HCT116 (cell line): ENCODE results near the gene SPSB4. TPM values are rescaled to one million over a fixed set of nuclear protein-coding genes. Genes with fewer than 3 reads are reported as not detected.

ENCODE experiments used
- ATAC-seq: fragments of 200-7000 bp; cut with Tn5 transposase; 2 replicates; pipeline ENCODE4 v1.9.1; 2020; ENCODE audit warnings: mild to moderate bottlenecking, moderate library complexity
- BruUV-seq: library from RNA; stranded (reverse); fragments of 400-500 nt; replicated peaks from 2 replicates; lab custom pipeline; 2021; lab: Mats Ljungman, UMichigan
- CTCF ChIA-PET: fragments of 300-600 bp; sonication (Branson Sonifier 250); formaldehyde crosslinking; loops from one replicate; lab custom pipeline; 2021; ENCODE audit warnings: antibody characterized with exemption; lab: Charles Lee
- POLR2A ChIA-PET: fragments of 300-600, 350-600 bp; sonication (Branson Sonifier 250); formaldehyde crosslinking; loops from one replicate; lab custom pipeline; 2021; ENCODE audit warnings: antibody characterized with exemption; lab: Charles Lee
- RAD21 ChIA-PET, 2 experiments: fragments of 300-600 bp; sonication (Branson Sonifier 250); formaldehyde crosslinking; loops; one replicate each; lab custom pipeline; 2023; ENCODE audit warnings: low total read pairs in 2 of 2; ENCODE audit not compliant: uncharacterized antibody in 2 of 2, unreplicated experiment in 2 of 2, low non-redundant PET in 1 of 2; lab: Charles Lee
- DNase-seq: peaks from one replicate; pipeline ENCODE4 v3.0.0-alpha.2; 2010; ENCODE audit warnings: low read depth, low spot score
- H2AFZ ChIP-seq: fragments of 200-600 bp; shearing (Covaris generic), sonication (generic); 2 replicates; pipeline ENCODE4 v1.6.1; 2017; ENCODE audit warnings: low read depth, mixed run types, mixed read lengths, antibody characterized with exemption, low read length; ENCODE audit not compliant: poor library complexity, severe bottlenecking
- H3K27ac ChIP-seq: 2 replicates; pipeline ENCODE4 v1.5.1; 2012; ENCODE audit warnings: low read depth, low read length
- H3K27me3 ChIP-seq: fragments of 200-600 bp; sonication (generic); 2 replicates; pipeline ENCODE4 v1.6.1; 2016; ENCODE audit warnings: mixed run types, low read length, mixed read lengths; ENCODE audit not compliant: insufficient read depth
- H3K36me3 ChIP-seq, 2 experiments: fragments of 200-500 bp in 1 of 2; fragments of 200-600 bp in 1 of 2; sonication (Bioruptor generic) in 1 of 2; sonication (generic) in 1 of 2; 2 replicates each; pipeline versions ENCODE4 v1.5.1 to v1.6.1; 2014 to 2016; ENCODE audit warnings: low read length in 2 of 2, inconsistent platforms in 1 of 2, mixed read lengths in 1 of 2, mixed run types in 1 of 2; ENCODE audit not compliant: insufficient read depth in 2 of 2, control insufficient read depth in 1 of 2
- H3K4me1 ChIP-seq, 2 experiments: fragments of 200-600 bp in 1 of 2; sonication (generic) in 1 of 2; 2 replicates each; pipeline versions ENCODE4 v1.5.1 to v1.6.1; 2012 to 2017; ENCODE audit warnings: low read length in 2 of 2, inconsistent platforms in 1 of 2, mild to moderate bottlenecking in 1 of 2, mixed read lengths in 1 of 2, mixed run types in 1 of 2, moderate library complexity in 1 of 2; ENCODE audit not compliant: insufficient read depth in 2 of 2, control insufficient read depth in 1 of 2
- H3K4me2 ChIP-seq: fragments of 200-600 bp; sonication (generic); 2 replicates; pipeline ENCODE4 v1.6.1; 2017; ENCODE audit warnings: mixed run types, low read length, mixed read lengths
- H3K4me3 ChIP-seq, 2 experiments: fragments of 200-600 bp in 1 of 2; sonication (generic) in 1 of 2; replicated peaks in 1 of 2; 2 replicates each; pipeline ENCODE4 v1.5.1; 2011 to 2016; ENCODE audit warnings: low read length in 2 of 2, control low read depth in 1 of 2, low read depth in 1 of 2, mild to moderate bottlenecking in 1 of 2, mixed read lengths in 1 of 2, mixed run types in 1 of 2
- H3K79me2 ChIP-seq: fragments of 200-600 bp; sonication (generic); 2 replicates; pipeline ENCODE4 v1.6.1; 2017; ENCODE audit warnings: mild to moderate bottlenecking, mixed run types, low read length, moderate library complexity, mixed read lengths; ENCODE audit not compliant: insufficient read depth
- H3K9ac ChIP-seq: fragments of 200-600 bp; sonication (generic); 2 replicates; pipeline ENCODE4 v1.6.1; 2016; ENCODE audit warnings: low read length, mixed read lengths
- H3K9me2 ChIP-seq: fragments of 200-600 bp; sonication (generic), shearing (Covaris generic); 2 replicates; pipeline ENCODE4 v1.6.1; 2017; ENCODE audit warnings: mixed run types, mild to moderate bottlenecking, moderate library complexity; ENCODE audit not compliant: insufficient read depth
- H3K9me3 ChIP-seq, 2 experiments: fragments of 200-500 bp in 1 of 2; fragments of 200-600 bp in 1 of 2; sonication (Bioruptor generic) in 1 of 2; sonication (generic) in 1 of 2; 2 replicates each; pipeline ENCODE4 v1.6.1; 2014 to 2017; ENCODE audit warnings: low read length in 2 of 2, mixed read lengths in 2 of 2, inconsistent platforms in 1 of 2, low read depth in 1 of 2, mild to moderate bottlenecking in 1 of 2, mixed run types in 1 of 2, moderate library complexity in 1 of 2; ENCODE audit not compliant: control insufficient read depth in 1 of 2, insufficient read depth in 1 of 2
- H4K20me1 ChIP-seq: fragments of 200-600 bp; sonication (generic), shearing (Covaris generic); 2 replicates; pipeline ENCODE4 v1.6.1; 2017; ENCODE audit warnings: mixed run types, mild to moderate bottlenecking, moderate library complexity; ENCODE audit not compliant: insufficient read depth
- CBX3 ChIP-seq: IDR thresholded peaks from 2 replicates; pipeline ENCODE4 v1.6.1; 2012; ENCODE audit warnings: low read depth
- CEBPB ChIP-seq: IDR thresholded peaks from 2 replicates; pipeline ENCODE4 v1.6.1; 2012; ENCODE audit warnings: low read depth
- CTCF ChIP-seq, 3 experiments: fragments of 200-600 bp in 1 of 3; sonication (generic) in 1 of 3; IDR thresholded peaks in 2 of 3; conservative IDR thresholded peaks in 1 of 3; 2 replicates each; pipeline ENCODE4 v1.5.1; 2012 to 2017; ENCODE audit warnings: low read depth in 2 of 3, low read length in 2 of 3, antibody characterized with exemption in 1 of 3, borderline replicate concordance in 1 of 3, control low read depth in 1 of 3, mild to moderate bottlenecking in 1 of 3, mixed read lengths in 1 of 3, mixed run types in 1 of 3, moderate library complexity in 1 of 3; ENCODE audit not compliant: insufficient read depth in 1 of 3
- EGR1 ChIP-seq: IDR thresholded peaks from 2 replicates; pipeline ENCODE4 v1.6.1; 2012; ENCODE audit warnings: low read depth
- ELF1 ChIP-seq: IDR thresholded peaks from 2 replicates; pipeline ENCODE4 v1.6.1; 2012; ENCODE audit warnings: low read depth, borderline replicate concordance
- EZH2 ChIP-seq: fragments of 200-600 bp; sonication (generic); IDR thresholded peaks from 2 replicates; pipeline ENCODE4 v1.6.1; 2017; ENCODE audit warnings: antibody characterized with exemption, mixed run types
- FOSL1 ChIP-seq: IDR thresholded peaks from 2 replicates; pipeline ENCODE4 v1.6.1; 2012; ENCODE audit warnings: low read depth
- MAX ChIP-seq: IDR thresholded peaks from 2 replicates; pipeline ENCODE4 v1.6.1; 2012
- POLR2A ChIP-seq: IDR thresholded peaks from 2 replicates; pipeline ENCODE4 v1.7.0; 2011; ENCODE audit warnings: borderline replicate concordance; ENCODE audit not compliant: insufficient read depth, insufficient read length; ENCODE audit errors: extremely low read depth
- POLR2AphosphoS5 ChIP-seq: IDR thresholded peaks from 2 replicates; pipeline ENCODE4 v1.6.1; 2011; ENCODE audit warnings: mild to moderate bottlenecking, low read depth, low read length, moderate library complexity
- RAD21 ChIP-seq: IDR thresholded peaks from 2 replicates; pipeline ENCODE4 v1.6.1; 2012; ENCODE audit warnings: low read depth, mild to moderate bottlenecking
- SIN3A ChIP-seq: IDR thresholded peaks from 2 replicates; pipeline ENCODE4 v1.6.1; 2012; ENCODE audit warnings: low read depth
- SP1 ChIP-seq: IDR thresholded peaks from 2 replicates; pipeline ENCODE4 v1.6.1; 2012; ENCODE audit warnings: low read depth
- SRF ChIP-seq: IDR thresholded peaks from 2 replicates; pipeline ENCODE4 v1.6.1; 2012; ENCODE audit warnings: low read depth
- TCF7L2 ChIP-seq: IDR thresholded peaks from 2 replicates; pipeline ENCODE4 v1.7.0; 2011; ENCODE audit warnings: borderline replicate concordance, inconsistent platforms; ENCODE audit not compliant: insufficient read depth, insufficient read length; ENCODE audit errors: extremely low read depth
- ZFX ChIP-seq: fragments of 450-650 bp; IDR thresholded peaks from 2 replicates; pipeline ENCODE4 v1.6.1; 2017
- ZNF274 ChIP-seq: fragments of 200-500 bp; sonication (Bioruptor generic); IDR thresholded peaks from 2 replicates; pipeline ENCODE4 v1.6.1; 2014; ENCODE audit warnings: mild to moderate bottlenecking, low read depth, low read length, inconsistent platforms
- intact Hi-C: fragments of 100-400 bp; cut with micrococcal nuclease; formaldehyde crosslinking; loops from 2 replicates; pipeline ENCODE4 v1.10.0; 2022
- total RNA-seq: library from RNA; stranded (reverse); gene quantifications from one replicate; pipeline ENCODE4 v1.2.1, GENCODE V29; 2021; ENCODE audit not compliant: unreplicated experiment
- TF ChIP-seq, protein P1 (sequence below): IDR thresholded peaks from 2 replicates; pipeline ENCODE4 v1.6.1; 2012

The SPSB4 gene
- total RNA-seq, 1 experiment from 2014 or later: 0.57 TPM

GRCh38 chr3:141183606-141184005 lies 132.5 kb downstream of the SPSB4 start:
- Histone ChIP-seq H3K4me2 (no peak overlapping the region), H2AFZ (no peak overlapping the region), H3K9me2 (no peaks in the 10 kb centered on the region), H3K27ac (no peak overlapping the region), H3K36me3 (no peaks in the 10 kb centered on the region), H3K4me3 (no peak overlapping the region), H4K20me1 (no peaks in the 10 kb centered on the region), H3K79me2 (no peaks in the 10 kb centered on the region), H3K4me1 (no peaks in the 10 kb centered on the region), H3K27me3 (peaks cover 4% of the 10 kb centered on the region; the same call in 1 of the 2 replicates), H3K9me3 (no peaks in the 10 kb centered on the region), H3K9ac (no peak overlapping the region)
- BruUV-seq: no TSS peak
- ChIA-PET RAD21 (no interaction called here), POLR2A (no interaction called here), CTCF (no interaction called here)
- DNase-seq: no peak
- intact Hi-C loops: no loop called here
- TF ChIP-seq POLR2A: no peak
- no peak for TF ChIP-seq ELF1
- TF ChIP-seq, protein P1, sequence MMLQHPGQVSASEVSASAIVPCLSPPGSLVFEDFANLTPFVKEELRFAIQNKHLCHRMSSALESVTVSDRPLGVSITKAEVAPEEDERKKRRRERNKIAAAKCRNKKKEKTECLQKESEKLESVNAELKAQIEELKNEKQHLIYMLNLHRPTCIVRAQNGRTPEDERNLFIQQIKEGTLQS: no peak
- no peak for TF ChIP-seq EZH2
- no peak for TF ChIP-seq FOSL1
- no peak for TF ChIP-seq CTCF (IDR thresholded peaks at IDR 0.05 in 2 of 3, conservative IDR thresholded peaks at IDR 0.05 in 1 of 3; ENCODE audit: borderline replicate concordance in 1 of 3, insufficient read depth in 1 of 3, low read depth in 2 of 3, low read length in 2 of 3)
- no peak for ATAC-seq

DNA sequence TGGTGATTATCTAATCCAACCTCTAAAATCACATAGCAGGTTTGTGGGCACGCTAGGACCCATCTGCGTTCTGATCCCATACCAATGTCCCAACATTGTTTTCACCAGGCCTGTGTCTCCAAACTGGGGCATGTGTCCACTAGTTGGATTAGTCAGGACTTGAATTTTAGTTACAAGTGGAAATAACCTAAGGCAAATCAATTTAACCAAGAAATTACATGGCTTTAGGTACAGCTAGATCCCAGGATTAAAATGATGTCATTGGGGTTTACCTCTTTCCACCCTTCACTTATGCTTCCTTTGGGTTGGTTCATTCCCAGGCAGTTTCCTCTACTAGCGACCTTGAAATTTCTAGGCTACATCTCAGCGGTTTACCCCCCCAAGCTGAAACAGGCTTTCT lies 133.3 kb downstream of the SPSB4 start:
- Histone ChIP-seq H4K20me1 (no peaks in the 10 kb centered on the region), H3K4me1 (no peaks in the 10 kb centered on the region), H3K79me2 (no peaks in the 10 kb centered on the region), H3K9ac (no peak overlapping the region), H3K9me2 (no peaks in the 10 kb centered on the region), H2AFZ (no peak overlapping the region), H3K27ac (no peak overlapping the region), H3K4me3 (no peak overlapping the region), H3K36me3 (no peaks in the 10 kb centered on the region)
- no TSS peak for BruUV-seq
- RAD21 ChIA-PET: no interaction called here
- CTCF ChIA-PET: no interaction called here
- POLR2A ChIA-PET: no interaction called here
- no peak for ATAC-seq
- intact Hi-C loops: no loop called here
- no peak for DNase-seq
- no peak for TF ChIP-seq POLR2AphosphoS5
- no peak for TF ChIP-seq EZH2
- no peak for TF ChIP-seq ZNF274
- no peak for TF ChIP-seq FOSL1
- no peak for TF ChIP-seq SP1
- no peak for TF ChIP-seq MAX
- TF ChIP-seq CTCF (IDR thresholded peaks at IDR 0.05 in 2 of 3, conservative IDR thresholded peaks at IDR 0.05 in 1 of 3; ENCODE audit: borderline replicate concordance in 1 of 3, insufficient read depth in 1 of 3, low read depth in 2 of 3, low read length in 2 of 3): no peak
- no peak for TF ChIP-seq POLR2A
- no peak for TF ChIP-seq ZFX
- TF ChIP-seq SIN3A: no peak
- TF ChIP-seq CEBPB: no peak
- TF ChIP-seq TCF7L2: no peak
- TF ChIP-seq SRF: no peak
- TF ChIP-seq EGR1: no peak
- no peak for TF ChIP-seq RAD21
- no peak for TF ChIP-seq CBX3
- TF ChIP-seq, all 23 proteins: peak for 0
- Histone ChIP-seq H3K4me2 (no peak overlapping the region), H3K9me3 (no peaks in the 10 kb centered on the region), H3K27me3 (peaks cover 4% of the 10 kb centered on the region; the same call in 1 of the 2 replicates)
